Measurements from ENCODE around the gene MACROD1. TPM values are rescaled to one million over a fixed set of nuclear protein-coding genes. Genes with fewer than 3 reads are reported as not detected.

The MACROD1 gene
- total RNA-seq, 4 donors from 2014 or later: 30.6 to 45.0 (median 35.0) TPM

GRCh38 chr11:64018310-64018709, 147.6 kb downstream of the MACROD1 start:
- TF ChIP-seq EP300 (IDR thresholded peaks at IDR 0.05): no peak
- TF ChIP-seq CTCF (IDR thresholded peaks at IDR 0.05): no peak
- no peak for TF ChIP-seq POLR2A (IDR thresholded peaks at IDR 0.05)
- Histone ChIP-seq H3K27me3 (no peaks in the 10 kb centered on the region), H3K27ac (no peak overlapping the region), H3K36me3 (no peaks in the 10 kb centered on the region), H3K4me1 (peaks cover 0 to 18% (median 0%) of the 10 kb centered on the region in 4 donors), H3K9me3 (no peaks in the 10 kb centered on the region), H3K4me3 (no peak overlapping the region)
- no peak for DNase-seq (ENCODE audit: low spot score in 2 of 2)
- WGBS, 2 donors: 85 to 86% methylated on average over 7 to 8 of the region's 8 CpGs

GRCh38 chr11:64017945-64018224, 148.0 kb downstream of the MACROD1 start:
- Histone ChIP-seq H3K9me3 (no peaks in the 10 kb centered on the region), H3K4me3 (no peak overlapping the region), H3K27ac (no peak overlapping the region), H3K4me1 (peaks cover 0 to 18% (median 0%) of the 10 kb centered on the region in 4 donors), H3K36me3 (no peaks in the 10 kb centered on the region), H3K27me3 (no peaks in the 10 kb centered on the region)
- TF ChIP-seq POLR2A (IDR thresholded peaks at IDR 0.05) (no peak), EP300 (IDR thresholded peaks at IDR 0.05) (no peak), CTCF (IDR thresholded peaks at IDR 0.05) (no peak)
- 71 to 80% methylated on average over 4 to 7 of the region's 7 CpGs for WGBS, 2 donors
- no peak for DNase-seq (ENCODE audit: low spot score in 2 of 2)

GRCh38 chr11:64015935-64016845, 149.7 kb downstream of the MACROD1 start:
- no peaks in the 10 kb centered on the region for H3K27me3 ChIP-seq
- no peak for DNase-seq (ENCODE audit: low spot score in 2 of 2)
- H3K4me3 ChIP-seq: no peak overlapping the region
- TF ChIP-seq POLR2A (IDR thresholded peaks at IDR 0.05): no peak
- TF ChIP-seq CTCF (IDR thresholded peaks at IDR 0.05): no peak
- no peak for TF ChIP-seq EP300 (IDR thresholded peaks at IDR 0.05)
- no peaks in the 10 kb centered on the region for H3K9me3 ChIP-seq
- 87 to 89% methylated on average over 26 of the region's 35 CpGs for WGBS, 2 donors
- H3K36me3 ChIP-seq: no peaks in the 10 kb centered on the region
- no peak overlapping the region for H3K27ac ChIP-seq
- H3K4me1 ChIP-seq: peaks cover 0 to 18% (median 0%) of the 10 kb centered on the region in 4 donors

GRCh38 chr11:64015510-64015909, 150.4 kb downstream of the MACROD1 start:
- Histone ChIP-seq H3K36me3 (no peaks in the 10 kb centered on the region), H3K4me3 (no peak overlapping the region), H3K9me3 (no peaks in the 10 kb centered on the region), H3K27ac (no peak overlapping the region), H3K27me3 (no peaks in the 10 kb centered on the region), H3K4me1 (peaks cover 0 to 18% (median 0%) of the 10 kb centered on the region in 4 donors)
- TF ChIP-seq POLR2A (IDR thresholded peaks at IDR 0.05) (no peak), EP300 (IDR thresholded peaks at IDR 0.05) (no peak), CTCF (IDR thresholded peaks at IDR 0.05) (no peak)
- 80 to 81% methylated on average over 20 of the region's 20 CpGs for WGBS, 2 donors
- no peak for DNase-seq (ENCODE audit: low spot score in 2 of 2)

- DNase-seq (ENCODE audit: low spot score in 2 of 2): no peak
- Histone ChIP-seq H3K27me3 (no peaks in the 10 kb centered on the region), H3K27ac (no peak overlapping the region), H3K36me3 (no peaks in the 10 kb centered on the region), H3K9me3 (no peaks in the 10 kb centered on the region), H3K4me3 (no peak overlapping the region), H3K4me1 (peaks cover 0 to 18% (median 0%) of the 10 kb centered on the region in 4 donors)
- 69 to 77% methylated on average over 11 of the region's 11 CpGs for WGBS, 2 donors
- no peak for TF ChIP-seq EP300 (IDR thresholded peaks at IDR 0.05)
- no peak for TF ChIP-seq POLR2A (IDR thresholded peaks at IDR 0.05)
- TF ChIP-seq CTCF (IDR thresholded peaks at IDR 0.05): no peak
Measured at GRCh38 chr11:64014356-64014755, 151.6 kb downstream of the MACROD1 start.
